HepG2 (cell line): ENCODE data around the gene SASS6. TPM values are rescaled to one million over a fixed set of nuclear protein-coding genes. Genes with fewer than 3 reads are reported as not detected.
A peak's percentile ranks its signal among the peaks of the same experiment; 100 is the strongest.

ENCODE experiments used
- ATF7 ChIP-seq, 2 experiments: fragments of 450-650 bp in 1 of 2; sonication (generic) in 1 of 2; formaldehyde crosslinking in 1 of 2; IDR thresholded peaks; 2 replicates each; pipeline versions ENCODE4 v1.4.0 to v1.6.1; 2016 to 2020; ENCODE audit warnings: antibody characterized with exemption in 1 of 2, mild to moderate bottlenecking in 1 of 2, missing genetic modification reagents in 1 of 2
- DPF2 ChIP-seq: sonication (generic); formaldehyde crosslinking; IDR thresholded peaks from 2 replicates; pipeline ENCODE4 v1.4.0; 2020; ENCODE audit warnings: mild to moderate bottlenecking, low read depth, missing genetic modification reagents, borderline replicate concordance
- FOXK1 ChIP-seq: sonication (generic); formaldehyde crosslinking; IDR thresholded peaks from 2 replicates; pipeline ENCODE4 v1.4.0; 2020; ENCODE audit warnings: low read depth, missing genetic modification reagents, borderline replicate concordance
- GABPB1 ChIP-seq: IDR thresholded peaks from 2 replicates; pipeline ENCODE4 v1.6.1; 2016; ENCODE audit warnings: mild to moderate bottlenecking, missing genetic modification reagents, moderate library complexity, missing compliant biosample characterization
- HNF4A ChIP-seq: sonication (generic); formaldehyde crosslinking; IDR thresholded peaks from 2 replicates; pipeline ENCODE4 v1.4.0; 2020; ENCODE audit warnings: missing genetic modification reagents
- IKZF5 ChIP-seq: IDR thresholded peaks from 2 replicates; pipeline ENCODE4 v1.6.1; 2018; ENCODE audit warnings: missing genetic modification reagents, mild to moderate bottlenecking, missing compliant biosample characterization
- IRF9 ChIP-seq: sonication (generic); formaldehyde crosslinking; IDR thresholded peaks from 2 replicates; pipeline ENCODE4 v1.8.0; 2022; ENCODE audit warnings: missing genetic modification reagents, mild to moderate bottlenecking, borderline replicate concordance
- JUND ChIP-seq: sonication (generic); formaldehyde crosslinking; IDR thresholded peaks from 2 replicates; pipeline ENCODE4 v1.8.0; 2022; ENCODE audit warnings: mild to moderate bottlenecking, missing genetic modification reagents
- KLF9 ChIP-seq: IDR thresholded peaks from 2 replicates; pipeline ENCODE4 v1.6.1; 2016; ENCODE audit warnings: low read depth
- PCBP1 ChIP-seq: fragments of 200-400 bp; formaldehyde crosslinking; IDR thresholded peaks from 2 replicates; pipeline ENCODE4 v1.6.1; 2017; ENCODE audit warnings: mild to moderate bottlenecking, low read depth, low read length, borderline replicate concordance
- PCBP2 ChIP-seq: fragments of 200-400 bp; formaldehyde crosslinking; optimal IDR thresholded peaks from 2 replicates; pipeline ENCODE3; 2018; ENCODE audit warnings: low read length, low read depth; ENCODE audit not compliant: poor library complexity, severe bottlenecking
- SOX5 ChIP-seq: IDR thresholded peaks from 2 replicates; pipeline ENCODE4 v1.6.1; 2016; ENCODE audit warnings: borderline replicate concordance
- ZBTB10 ChIP-seq: sonication (generic); formaldehyde crosslinking; IDR thresholded peaks from 2 replicates; pipeline ENCODE4 v1.4.0; 2020; ENCODE audit warnings: missing genetic modification reagents, borderline replicate concordance
- ZBTB49 ChIP-seq: sonication (generic); formaldehyde crosslinking; IDR thresholded peaks from 2 replicates; pipeline ENCODE4 v1.4.0; 2020; ENCODE audit warnings: missing genetic modification reagents, borderline replicate concordance
- ZFP1 ChIP-seq: IDR thresholded peaks from 2 replicates; pipeline ENCODE4 v1.6.1; 2016
- ZNF468 ChIP-seq: sonication (generic); formaldehyde crosslinking; IDR thresholded peaks from 2 replicates; pipeline ENCODE4 v1.8.0; 2022; ENCODE audit warnings: mild to moderate bottlenecking, moderate library complexity, missing genetic modification reagents
- polyA plus RNA-seq, 8 experiments: library from polyadenylated mRNA; depleted of rRNA in 3 of 8; stranded (reverse) in 7 of 8; unstranded in 1 of 8; fragments of >200 nt; fragmentation: Illumina TruSeq in 4 of 8; extraction: Trizol in 4 of 8; gene quantifications; 2 replicates each; pipeline versions ENCODE4 v1.2.1 to v1.2.3, GENCODE V29; 2011 to 2016; ENCODE audit warnings: low read depth in 4 of 8, missing spikeins in 1 of 8, mixed read lengths in 1 of 8; ENCODE audit not compliant: insufficient read depth in 1 of 8
- total RNA-seq, 5 experiments: library from RNA; depleted of rRNA; stranded (reverse); fragments of >200 nt; fragmentation: Illumina TruSeq; extraction: Trizol; gene quantifications; 2 replicates each; pipeline ENCODE4 v1.2.3, GENCODE V29; 2016; ENCODE audit warnings: low read depth in 1 of 5

The SASS6 gene
- total and polyA plus RNA-seq, 2 of the 13 experiments (the other 11 are each of a cell fraction or from before 2014, with no cell fraction given): 2.3 to 10.7 TPM

GRCh38 chr1:100132566-100133477 is at the start of gene SASS6, which contains the start of gene TRMT13 (continued):
- TF ChIP-seq ZFP1 (CRISPR knock-in tag) (no peak), PCBP1 (no peak), FOXK1 (CRISPR knock-in tag) (peak; percentile 87), PCBP2 (no peak), ZBTB49 (CRISPR knock-in tag) (peak; percentile 20; the same call in 1 of the 2 replicates), DPF2 (CRISPR knock-in tag) (no peak), SOX5 (CRISPR knock-in tag) (peak; percentile 61; the same call in 1 of the 2 replicates), ATF7 (IDR thresholded peaks at IDR 0.05) (no peak), ATF7 (CRISPR knock-in tag; IDR thresholded peaks at IDR 0.05) (peak; percentile 54; the same call in 1 of the 2 replicates), IRF9 (CRISPR knock-in tag) (peak; percentile 82; the same call in 1 of the 2 replicates), HNF4A (no peak), KLF9 (0 out of 2 replicates have a peak, but pooled peaks have one; percentile 31), ZBTB10 (no peak), ZNF468 (CRISPR knock-in tag) (no peak), IKZF5 (CRISPR knock-in tag) (peak; percentile 94), GABPB1 (CRISPR knock-in tag) (peak; percentile 98), JUND (CRISPR knock-in tag) (no peak)
